Anterior cingulate cortex (tissue), 58 donors: ENCODE data around the gene FLNA.
A peak's percentile ranks its signal among the peaks of the same experiment; 100 is the strongest.
"Not testable (repeated sequence)": the region's sequence is repeated elsewhere in the genome, so short reads cannot be mapped to it uniquely, and the experiment has no call there.

ENCODE experiments used
- DNase-seq, 58 donors: peaks; one replicate each; lab custom pipeline; 2025; lab: John Stamatoyannopoulos, UW

FLNA gene

GRCh38 chrX:154343620-154344019 lies 30.8 kb downstream of the FLNA start:
- not testable (repeated sequence) for DNase-seq

GRCh38 chrX:154343063-154343462 lies 31.4 kb downstream of the FLNA start:
- DNase-seq = not testable (repeated sequence)

- DNase-seq = not testable (repeated sequence)
Measured at GRCh38 chrX:154341399-154342298, 32.8 kb downstream of the FLNA start.

GRCh38 chrX:154334496-154334895 lies 39.9 kb downstream of the FLNA start:
- DNase-seq = no peak

GRCh38 chrX:154333837-154334271 lies 40.6 kb downstream of the FLNA start:
- DNase-seq = no peak

- no peak for DNase-seq
Measured at GRCh38 chrX:154333116-154333515, 41.3 kb downstream of the FLNA start.

- no peak for DNase-seq
Measured at GRCh38 chrX:154332561-154332960, 41.9 kb downstream of the FLNA start.

- no peak for DNase-seq
Measured at GRCh38 chrX:154329294-154329693, 45.1 kb downstream of the FLNA start.

- DNase-seq = no peak
Measured at GRCh38 chrX:154328646-154329045, 45.8 kb downstream of the FLNA start.

GRCh38 chrX:154327038-154327820 lies 47.2 kb downstream of the FLNA start:
- no peak for DNase-seq

- DNase-seq = no peak
Measured at GRCh38 chrX:154325541-154325940, 48.9 kb downstream of the FLNA start.

GRCh38 chrX:154323537-154323936 lies 50.9 kb downstream of the FLNA start:
- DNase-seq = no peak

- DNase-seq = no peak
Measured at GRCh38 chrX:154322890-154323289, 51.5 kb downstream of the FLNA start.

GRCh38 chrX:154321594-154321993 lies 52.8 kb downstream of the FLNA start:
- DNase-seq = peak in 7 of 58 donors; percentile 2 to 18 (median 5)

GRCh38 chrX:154321152-154321551 lies 53.3 kb downstream of the FLNA start:
- DNase-seq = no peak

- no peak for DNase-seq
Measured at GRCh38 chrX:154320406-154320805, 54.0 kb downstream of the FLNA start.

GRCh38 chrX:154317391-154317995 lies 56.9 kb downstream of the FLNA start:
- no peak for DNase-seq

- no peak for DNase-seq
Measured at GRCh38 chrX:154315416-154315815, 59.0 kb downstream of the FLNA start.

GRCh38 chrX:154313147-154313546 lies 61.3 kb downstream of the FLNA start:
- DNase-seq = no peak

- DNase-seq = no peak
Measured at GRCh38 chrX:154312116-154312515, 62.3 kb downstream of the FLNA start.
